HG03095 (cell line): Measurements from ENCODE around the gene FSD1.
"Not testable (repeated sequence)": the region's sequence is repeated elsewhere in the genome, so short reads cannot be mapped to it uniquely, and the experiment has no call there.

Source experiments
- ATAC-seq: cut with Tn5 transposase; IDR thresholded peaks from one replicate; pipeline ENCODE4 v1.9.1; 2021; ENCODE audit warnings: moderate library complexity; ENCODE audit not compliant: unreplicated experiment

The FSD1 gene

GRCh38 chr19:4284176-4284958 is 20.0 kb upstream of the FSD1 start:
- ATAC-seq: no peak

- no peak for ATAC-seq
Observed at GRCh38 chr19:4284974-4285373, 19.4 kb upstream of the FSD1 start.

- not testable (repeated sequence) for ATAC-seq
Observed at GRCh38 chr19:4286141-4286540, 18.3 kb upstream of the FSD1 start.

GRCh38 chr19:4288091-4288777 is 16.2 kb upstream of the FSD1 start:
- no peak for ATAC-seq

- ATAC-seq: no peak
Observed at GRCh38 chr19:4291184-4291732, 13.1 kb upstream of the FSD1 start.

- no peak for ATAC-seq
Observed at GRCh38 chr19:4292515-4292914, 11.9 kb upstream of the FSD1 start.

- no peak for ATAC-seq
Observed at GRCh38 chr19:4294389-4294788, 10.0 kb upstream of the FSD1 start.

- no peak for ATAC-seq
Observed at GRCh38 chr19:4295972-4296771, 8.2 kb upstream of the FSD1 start.

GRCh38 chr19:4297901-4298809 is 6.2 kb upstream of the FSD1 start:
- no peak for ATAC-seq

GRCh38 chr19:4298810-4299550 is 5.4 kb upstream of the FSD1 start:
- no peak for ATAC-seq

GRCh38 chr19:4300589-4300988 is 3.8 kb upstream of the FSD1 start:
- no peak for ATAC-seq

GRCh38 chr19:4301590-4302242 is 2.7 kb upstream of the FSD1 start:
- no peak for ATAC-seq

GRCh38 chr19:4302243-4302640 is 2.2 kb upstream of the FSD1 start, which contains the start of gene TMIGD2:
Gene TMIGD2 (minus strand): TSS chr19:4302389. CDS start chr19:4302385, 4 bp downstream.
- ATAC-seq: no peak

GRCh38 chr19:4303819-4304537 is 420 bp upstream of the FSD1 start:
- ATAC-seq: no peak

GRCh38 chr19:4305257-4305612 is 837 bp downstream of the FSD1 start:
- no peak for ATAC-seq

- ATAC-seq: no peak
Observed at GRCh38 chr19:4305659-4306058, 1.3 kb downstream of the FSD1 start.

- no peak for ATAC-seq
Observed at GRCh38 chr19:4310247-4311121, 6.1 kb downstream of the FSD1 start.
